ENCODE data around the gene VASN.

The VASN gene

DNA sequence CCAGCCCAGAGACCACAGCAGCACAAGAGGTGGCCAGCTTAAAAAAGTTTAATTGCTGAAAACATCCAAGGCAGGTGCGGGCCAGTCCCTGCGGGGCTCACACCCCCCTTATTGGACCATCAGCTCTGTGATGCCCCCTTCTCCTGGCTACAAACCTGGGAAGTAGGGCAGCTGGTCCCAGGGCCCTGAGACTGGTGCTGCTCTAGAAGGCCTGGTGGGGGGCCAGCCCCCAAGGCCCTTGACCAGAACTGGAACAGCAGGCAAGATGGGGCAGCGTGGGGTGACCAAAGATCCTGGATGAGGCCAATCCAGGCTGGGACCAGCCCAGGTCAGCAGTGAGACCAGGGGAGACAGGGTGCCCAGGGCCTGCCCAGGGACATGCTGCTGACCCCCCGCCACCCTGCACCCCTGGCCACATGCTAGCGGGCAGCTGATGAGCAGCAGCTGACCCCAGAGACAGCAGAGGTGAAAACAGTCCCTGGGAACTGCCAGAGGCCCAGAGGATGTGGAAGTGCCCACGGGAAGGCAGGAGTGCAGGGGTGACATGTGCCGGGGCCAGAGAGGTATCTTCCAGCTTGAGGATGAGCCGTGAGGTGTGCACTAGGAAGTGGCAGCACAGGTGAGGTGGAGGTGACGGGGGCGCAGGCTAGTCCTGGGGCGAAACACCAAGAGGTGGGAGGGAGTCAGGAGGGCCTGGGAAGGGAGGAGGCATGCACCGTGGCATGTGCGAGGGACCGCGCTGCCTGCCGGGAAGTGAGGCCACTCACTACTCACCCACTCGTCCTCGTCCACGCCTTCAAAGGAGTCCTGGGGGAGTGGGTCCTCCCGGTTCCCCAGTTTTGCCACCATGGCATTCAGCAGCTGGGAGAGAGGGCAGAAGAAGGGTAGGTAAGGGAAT lies 16.9 kb upstream of the VASN start:
- no peak for DNase-seq

- no peak for DNase-seq
Measured at GRCh38 chr16:4356820-4357219, 14.8 kb upstream of the VASN start.

- DNase-seq: no peak
Measured at GRCh38 chr16:4358236-4358635, 13.4 kb upstream of the VASN start.

- DNase-seq: no peak
Measured at GRCh38 chr16:4358831-4359561, 12.7 kb upstream of the VASN start.

DNA sequence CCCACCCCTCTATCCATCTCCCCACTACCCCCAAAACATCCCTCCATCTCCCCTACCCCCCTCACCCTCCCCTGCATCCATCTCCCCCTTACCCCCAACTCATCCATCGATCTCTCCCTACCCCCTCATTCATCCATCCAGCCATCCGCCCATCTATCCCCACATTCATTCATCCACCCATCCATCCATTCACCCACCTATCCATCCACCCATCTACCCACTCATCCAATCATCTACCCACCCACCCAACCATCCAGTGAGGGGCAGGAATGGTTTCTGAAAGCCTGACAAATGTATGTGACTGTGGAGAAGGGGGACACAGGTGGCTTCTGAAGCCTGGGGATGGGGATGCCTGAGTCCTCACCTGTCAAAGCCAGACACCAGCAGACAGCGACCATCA lies 11.7 kb upstream of the VASN start:
- no peak for DNase-seq

DNA sequence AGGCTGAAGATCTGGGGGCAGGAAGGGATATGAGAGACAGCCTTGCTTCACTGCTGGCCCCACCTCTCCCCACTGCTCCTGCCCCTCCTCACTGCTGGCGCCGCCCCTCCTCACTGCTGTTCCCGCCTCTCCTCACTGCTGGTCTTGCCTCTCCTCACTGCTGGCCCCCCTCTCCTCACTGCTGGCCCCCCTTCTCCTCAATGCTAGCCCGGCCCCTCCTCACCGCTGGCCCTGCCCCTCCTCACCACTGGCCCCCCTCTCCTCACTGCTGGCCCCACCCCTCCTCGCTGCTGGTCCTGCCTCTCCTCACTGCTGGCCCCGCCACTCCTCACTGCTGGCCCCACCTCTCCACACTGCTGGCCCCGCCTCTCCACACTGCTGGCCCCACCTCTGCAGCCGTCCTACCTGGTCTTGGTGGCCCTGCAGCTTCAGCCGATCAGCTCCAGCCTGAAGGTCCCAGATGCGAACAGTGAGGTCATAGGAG lies 11.1 kb upstream of the VASN start:
- no peak for DNase-seq

GRCh38 chr16:4361033-4361943 lies 10.4 kb upstream of the VASN start:
- no peak for DNase-seq

DNA sequence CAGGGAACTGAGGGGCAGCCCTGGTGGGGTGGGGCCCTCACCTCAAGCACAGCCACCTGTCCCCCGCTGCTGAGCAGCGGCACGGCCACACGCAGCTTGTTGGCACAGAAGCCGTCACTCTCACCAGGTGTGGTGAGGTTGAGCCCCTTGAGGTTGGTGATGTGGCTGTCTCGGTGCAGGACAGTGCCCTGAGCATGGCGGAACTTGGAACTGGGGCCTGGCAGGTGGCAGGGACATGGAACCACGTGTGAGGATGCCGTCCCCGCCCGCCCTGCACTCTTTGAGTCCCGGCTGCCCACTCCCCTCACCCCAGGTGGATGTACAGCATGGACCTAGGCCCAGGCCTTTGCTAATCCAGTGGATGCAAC lies 9.7 kb upstream of the VASN start:
- DNase-seq: no peak

DNA sequence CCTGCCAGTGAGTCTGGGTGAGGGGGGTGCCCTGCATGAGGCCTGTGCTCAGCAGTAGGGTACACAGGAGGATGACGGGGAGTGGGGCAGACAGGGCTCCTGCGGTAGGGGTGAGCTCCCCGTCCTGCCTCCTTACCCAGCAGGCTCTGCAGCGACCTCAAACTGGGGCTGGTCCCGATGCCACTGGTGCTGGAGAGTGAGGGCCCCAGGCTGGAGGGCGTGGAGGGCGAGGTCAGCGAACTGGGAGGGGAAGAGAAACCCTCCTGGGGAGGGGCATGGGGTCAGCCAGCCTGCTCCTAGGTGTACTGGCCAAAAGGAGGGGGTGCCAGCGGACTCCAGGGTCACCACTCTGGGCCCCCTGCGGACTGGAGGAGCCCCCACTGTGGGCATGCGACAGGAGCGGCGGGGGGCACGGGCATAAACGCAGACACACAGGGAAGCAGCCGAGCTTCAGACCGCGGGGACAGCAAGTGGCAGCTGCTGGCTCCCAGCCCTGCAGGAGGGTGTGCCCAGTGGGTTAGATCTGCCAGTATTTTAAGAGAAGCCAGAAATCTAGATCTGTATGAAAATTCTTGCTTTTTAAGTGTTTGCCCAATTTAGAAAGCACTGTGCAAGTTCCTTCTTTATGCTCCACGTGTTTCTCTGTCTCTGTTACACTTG lies 9.0 kb upstream of the VASN start:
- no peak for DNase-seq

GRCh38 chr16:4364196-4365013 lies 7.2 kb upstream of the VASN start:
- no peak for DNase-seq

DNA sequence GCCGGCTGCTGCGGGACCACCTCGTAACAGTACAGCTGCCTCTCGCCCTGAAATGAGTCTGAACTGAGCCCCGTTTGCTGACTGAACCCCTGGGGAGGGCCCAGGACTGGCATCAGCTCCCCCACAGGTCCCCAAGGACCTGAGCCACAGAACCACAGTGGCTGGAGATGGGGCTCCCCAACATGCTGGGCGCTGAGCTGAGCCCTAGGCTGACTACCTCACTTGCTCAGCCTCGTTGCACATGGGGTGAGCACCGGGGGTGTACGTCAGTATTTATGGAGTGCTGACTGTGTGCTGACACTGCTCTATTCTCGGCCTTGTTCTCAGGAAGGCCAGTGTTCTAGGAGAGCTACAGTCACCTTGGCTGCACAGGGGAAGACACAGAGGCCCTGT lies 6.6 kb upstream of the VASN start:
- DNase-seq: no peak

DNA sequence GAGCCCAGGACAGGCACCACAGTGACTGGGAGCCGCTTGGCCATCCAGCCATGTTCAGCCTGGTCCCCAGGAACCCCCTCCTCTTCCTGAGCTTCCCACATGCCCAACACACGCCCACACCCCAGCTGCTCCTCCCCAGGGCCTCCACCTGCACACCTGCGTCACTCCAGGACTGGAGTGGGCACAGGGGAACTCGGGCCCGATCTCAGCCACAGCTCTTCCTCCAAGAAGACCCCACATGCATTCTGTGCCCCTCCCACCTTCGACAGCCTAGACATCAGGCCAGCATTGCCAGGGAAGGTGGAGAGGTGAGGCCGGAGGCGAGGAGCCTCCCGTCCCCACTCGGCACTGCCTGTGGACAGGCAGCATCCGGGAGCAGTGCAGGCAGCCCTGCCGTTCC lies 6.0 kb upstream of the VASN start:
- no peak for DNase-seq

DNA sequence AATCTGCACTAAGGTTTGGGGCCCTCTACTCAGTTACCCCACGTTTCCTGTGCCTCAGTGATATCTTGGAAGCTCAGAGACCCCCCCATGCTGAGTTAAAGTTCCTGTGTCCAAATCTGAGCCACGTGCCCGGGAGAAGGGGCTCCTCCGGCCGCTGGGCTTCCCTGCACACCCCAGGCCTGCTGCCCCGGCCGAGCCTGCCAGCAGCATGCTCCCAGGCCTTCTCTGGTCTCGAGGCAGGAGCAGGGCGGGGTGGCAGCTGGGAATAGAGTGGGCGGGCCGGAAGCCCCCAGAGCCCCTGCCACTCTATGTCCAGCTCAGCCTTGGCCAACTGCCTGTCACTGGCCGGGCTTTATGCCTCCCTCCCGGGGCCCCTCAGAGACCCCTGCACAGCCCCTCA lies 5.6 kb upstream of the VASN start:
- no peak for DNase-seq

DNA sequence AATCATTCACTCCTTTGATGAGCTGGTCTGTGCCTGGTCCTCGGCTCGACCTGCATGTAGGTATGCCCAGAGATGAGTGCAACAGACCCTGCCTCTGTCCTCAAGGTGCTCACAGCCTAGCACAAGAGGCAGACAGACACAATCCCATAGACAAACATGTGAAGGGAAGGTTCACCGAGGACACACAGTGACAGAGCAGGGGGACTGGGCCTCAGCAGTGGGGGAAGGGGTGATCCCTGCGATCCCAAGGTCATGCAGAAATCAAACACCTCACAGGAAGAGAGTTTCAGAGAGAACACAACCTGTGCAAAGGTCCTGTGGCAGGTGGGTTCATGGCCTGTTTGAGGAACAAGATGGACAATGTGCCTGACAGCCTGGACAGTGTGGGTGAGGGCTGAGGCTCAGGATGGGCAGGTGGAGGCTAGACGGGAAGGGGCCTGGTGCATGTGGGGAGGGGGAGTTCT lies 4.2 kb upstream of the VASN start:
- no peak for DNase-seq

- no peak for DNase-seq
Measured at GRCh38 chr16:4369007-4369733, 2.5 kb upstream of the VASN start.

DNA sequence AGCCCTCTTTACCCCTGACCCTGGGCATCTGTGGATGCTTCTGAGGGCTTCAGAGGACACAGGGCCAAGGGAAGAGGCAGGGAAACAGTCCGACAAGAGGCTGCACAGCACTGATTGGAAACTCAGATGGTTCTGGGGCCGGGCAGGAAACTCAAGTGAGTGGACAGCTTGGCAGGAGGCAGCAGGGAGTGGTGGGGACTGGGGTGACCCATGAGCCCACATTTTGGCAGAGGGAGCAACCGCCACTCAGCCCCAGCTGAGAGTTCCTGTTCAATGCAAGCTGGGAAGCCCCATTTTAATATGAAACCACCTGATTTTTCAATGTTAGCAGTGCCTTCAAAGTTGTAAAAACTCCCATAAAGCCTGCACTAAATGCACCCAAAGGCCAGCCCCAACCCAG lies 1.5 kb upstream of the VASN start:
- no peak for DNase-seq

GRCh38 chr16:4370570-4371356 lies 885 bp upstream of the VASN start:
- DNase-seq: no peak

- no peak for DNase-seq
Measured at GRCh38 chr16:4372001-4372577, 441 bp downstream of the VASN start.

- no peak for DNase-seq
Measured at GRCh38 chr16:4372578-4373355, 1.1 kb downstream of the VASN start.

Measured in GDM1 (cell line).